Omental fat pad (tissue), 4 donors: Measurements from ENCODE around the gene KCNAB1. TPM values are rescaled to one million over a fixed set of nuclear protein-coding genes. Genes with fewer than 3 reads are reported as not detected.

Source experiments
- ATAC-seq: fragments of 150-250 bp; one replicate; pipeline ENCODE4 v1.9.1; 2016; ENCODE audit warnings: mild to moderate bottlenecking, moderate library complexity; ENCODE audit not compliant: low FRiP score
- DNase-seq: peaks from one replicate; pipeline ENCODE4 v3.0.0-alpha.2; 2019; ENCODE audit warnings: low spot score
- CTCF ChIP-seq, 3 donors: fragments of 450-650 bp; IDR thresholded peaks; one replicate each; pipeline ENCODE4 v1.5.1; 2016 to 2017; ENCODE audit warnings: antibody characterized with exemption in 3 of 3, mild to moderate bottlenecking in 3 of 3, moderate library complexity in 2 of 3
- total RNA-seq, 4 donors: library from RNA; depleted of rRNA; stranded (reverse); fragments of >200 nt; gene quantifications; one replicate each; pipeline ENCODE4 v1.1.0, GENCODE V29; 2016

The KCNAB1 gene
- total RNA-seq, 4 donors from 2014 or later: 2.2 to 12.6 (median 5.7) TPM

GRCh38 chr3:156330415-156330814 lies 210.0 kb downstream of the KCNAB1 start:
- DNase-seq: no peak
- no peak for TF ChIP-seq CTCF (IDR thresholded peaks at IDR 0.05)
- no peak for ATAC-seq

- TF ChIP-seq CTCF (IDR thresholded peaks at IDR 0.05): no peak
- no peak for DNase-seq
- no peak for ATAC-seq
Measured at GRCh38 chr3:156332304-156332703, 211.9 kb downstream of the KCNAB1 start.

DNA sequence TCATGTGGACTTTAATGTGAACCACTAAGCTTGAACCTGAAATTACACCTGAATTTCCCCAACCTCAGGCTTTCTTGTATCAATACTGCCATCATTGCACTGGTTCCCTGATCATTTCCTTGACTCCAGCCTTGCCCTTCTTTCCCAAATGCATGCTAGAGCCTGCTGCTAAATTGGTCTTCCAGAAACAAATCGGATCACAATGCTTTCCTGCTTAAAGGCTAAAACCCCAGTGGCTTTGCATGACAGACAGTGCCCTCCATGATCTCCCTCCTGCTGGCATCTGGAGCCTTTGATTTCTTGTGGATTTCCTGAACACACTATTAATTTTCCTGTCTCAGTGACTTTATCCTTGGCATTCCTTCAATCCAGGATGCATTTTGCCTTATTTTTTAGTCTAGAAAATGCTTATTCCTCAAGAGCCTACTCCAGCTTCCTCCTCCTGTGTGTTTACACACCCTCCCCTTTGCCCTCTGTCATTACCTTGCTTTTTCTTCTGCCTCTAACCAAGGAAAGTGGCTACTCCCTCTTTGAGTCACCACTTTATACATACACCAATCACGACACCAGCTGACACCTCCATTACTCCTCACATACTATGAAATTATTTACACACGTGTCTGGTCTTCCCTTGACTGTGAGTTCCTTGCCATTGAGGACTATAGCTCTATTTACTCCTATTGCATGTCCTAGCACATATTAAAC lies 214.6 kb downstream of the KCNAB1 start:
- no peak for TF ChIP-seq CTCF (IDR thresholded peaks at IDR 0.05)
- ATAC-seq (no peak), DNase-seq (no peak)

GRCh38 chr3:156339491-156339890 lies 219.1 kb downstream of the KCNAB1 start:
- TF ChIP-seq CTCF (IDR thresholded peaks at IDR 0.05): no peak
- DNase-seq: no peak
- ATAC-seq: no peak

DNA sequence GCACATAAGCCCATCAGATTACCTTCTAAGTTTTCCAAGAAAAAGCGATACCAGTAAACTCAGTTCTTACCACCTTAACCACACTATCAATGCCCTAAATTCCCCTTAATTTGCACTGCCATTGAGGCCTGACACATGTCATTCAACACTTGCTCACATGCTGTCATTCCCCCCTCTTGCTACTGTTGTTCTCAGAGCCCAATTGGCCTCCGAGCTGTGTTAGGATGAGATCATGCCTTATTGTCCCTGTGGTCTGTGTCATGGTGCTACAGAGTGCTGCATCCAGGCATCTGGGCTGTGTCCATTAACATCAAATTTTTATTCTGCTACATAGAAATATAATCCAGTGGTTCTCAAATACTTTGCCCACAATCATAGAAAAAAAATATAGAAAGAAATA lies 221.0 kb downstream of the KCNAB1 start:
- TF ChIP-seq CTCF (IDR thresholded peaks at IDR 0.05): no peak
- DNase-seq (no peak), ATAC-seq (no peak)

GRCh38 chr3:156341831-156342416 lies 221.5 kb downstream of the KCNAB1 start:
- ATAC-seq: no peak
- TF ChIP-seq CTCF (IDR thresholded peaks at IDR 0.05): no peak
- DNase-seq: no peak

DNA sequence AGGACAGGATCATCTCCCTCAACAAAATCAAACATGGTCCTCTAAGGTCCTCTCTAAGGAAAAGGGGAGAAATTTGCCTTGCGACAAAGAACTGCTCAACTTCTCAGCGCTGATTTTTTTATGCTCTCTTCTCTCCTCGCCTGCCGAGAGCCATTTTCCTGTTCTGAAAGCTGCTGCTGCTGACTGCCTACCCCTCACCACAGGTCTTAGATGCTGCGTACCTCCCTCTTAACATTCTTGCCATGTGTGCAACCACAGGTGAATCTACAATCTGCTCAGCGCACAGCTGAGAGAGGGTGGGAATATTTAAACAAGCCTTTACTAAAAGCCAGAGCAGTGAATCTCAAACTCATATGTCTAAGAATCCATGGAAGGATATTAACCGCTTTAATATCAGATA lies 223.8 kb downstream of the KCNAB1 start:
- ATAC-seq: no peak
- no peak for TF ChIP-seq CTCF (IDR thresholded peaks at IDR 0.05)
- DNase-seq: no peak
